Skin of body (tissue), 2 donors: ENCODE results near the gene WDR81. TPM values are rescaled to one million over a fixed set of nuclear protein-coding genes. Genes with fewer than 3 reads are reported as not detected.

Source experiments
- DNase-seq: peaks from one replicate; lab custom pipeline; 2025; lab: John Stamatoyannopoulos, UW
- total RNA-seq: library from RNA; depleted of rRNA; stranded (reverse); fragments of >200 nt; gene quantifications from one replicate; pipeline ENCODE4 v1.2.3, GENCODE V29; 2014

Gene WDR81
- total RNA-seq, 1 donor from 2014 or later: 10.6 TPM

- no peak for DNase-seq
Measured at GRCh38 chr17:1776857-1777256, 52.4 kb downstream of the WDR81 start.

GRCh38 chr17:1779571-1780131 lies 55.1 kb downstream of the WDR81 start:
- DNase-seq: peak; percentile 95

GRCh38 chr17:1782171-1782567 lies 57.7 kb downstream of the WDR81 start:
- no peak for DNase-seq

GRCh38 chr17:1783271-1783670 lies 58.8 kb downstream of the WDR81 start:
- no peak for DNase-seq

GRCh38 chr17:1783834-1784611 lies 59.5 kb downstream of the WDR81 start:
- DNase-seq: peak; percentile 92

- no peak for DNase-seq
Measured at GRCh38 chr17:1785930-1786329, 61.4 kb downstream of the WDR81 start.

GRCh38 chr17:1786708-1787107 lies 62.2 kb downstream of the WDR81 start:
- no peak for DNase-seq

GRCh38 chr17:1787301-1787902 lies 62.9 kb downstream of the WDR81 start:
- no peak for DNase-seq

Other genes starting within 250 kb of the WDR81 start
- gene MYO1C, start 232.0 kb upstream of the WDR81 start, total RNA-seq: 64.4 TPM
- gene INPP5K, start 208.1 kb upstream of the WDR81 start, total RNA-seq: 32.5 TPM
- 18.8 TPM for gene PITPNA, start 161.9 kb upstream of the WDR81 start, total RNA-seq
- 8.1 TPM for gene SLC43A2, start 95.9 kb upstream of the WDR81 start, total RNA-seq
- gene SCARF1, start 79.0 kb upstream of the WDR81 start, total RNA-seq: 6.7 TPM
- gene RILP, start 74.8 kb upstream of the WDR81 start, total RNA-seq: 8.1 TPM
- 138 TPM for gene PRPF8, start 39.8 kb upstream of the WDR81 start, total RNA-seq
- gene TLCD2, start 14.3 kb upstream of the WDR81 start, total RNA-seq: 4.6 TPM
- gene SERPINF2, start 18.2 kb downstream of the WDR81 start, total RNA-seq: 0.39 TPM
- gene SERPINF1, start 37.4 kb downstream of the WDR81 start, total RNA-seq: 265 TPM
- 11.9 TPM for gene SMYD4, start 105.2 kb downstream of the WDR81 start, total RNA-seq
- gene RPA1, start 105.3 kb downstream of the WDR81 start, total RNA-seq: 37.4 TPM